A673 (cell line): ENCODE measurements around the gene GALNTL6. TPM values are rescaled to one million over a fixed set of nuclear protein-coding genes. Genes with fewer than 3 reads are reported as not detected.

Experiments used
- BruUV-seq: library from RNA; stranded (reverse); fragments of 400-500 nt; replicated peaks from 2 replicates; lab custom pipeline; 2021; lab: Mats Ljungman, UMichigan
- CTCF ChIA-PET: fragments of 300-600 bp; sonication (Branson Sonifier 250); formaldehyde crosslinking; loops from one replicate; lab custom pipeline; 2022; ENCODE audit warnings: antibody characterized with exemption; lab: Charles Lee
- POLR2A ChIA-PET: fragments of 300-600 bp; sonication (Branson Sonifier 250); formaldehyde crosslinking; loops from one replicate; lab custom pipeline; 2022; ENCODE audit warnings: antibody characterized with exemption; ENCODE audit not compliant: low non-redundant PET; lab: Charles Lee
- DNase-seq: peaks from one replicate; pipeline ENCODE4 v3.0.0-alpha.2; 2015; ENCODE audit warnings: low spot score
- H3K27ac ChIP-seq: fragments of 200-600 bp; sonication (generic); 2 replicates; pipeline ENCODE4 v1.5.1; 2016; ENCODE audit warnings: mixed run types, low read depth, mild to moderate bottlenecking, mixed read lengths, antibody characterized with exemption, low read length; ENCODE audit not compliant: poor library complexity, severe bottlenecking
- H3K27me3 ChIP-seq: fragments of 200-600 bp; sonication (generic); replicated peaks from 2 replicates; pipeline ENCODE4 v1.6.1; 2017; ENCODE audit warnings: mixed run types, low read depth, mild to moderate bottlenecking, mixed read lengths, antibody characterized with exemption, low read length; ENCODE audit not compliant: insufficient read depth, poor library complexity
- H3K36me3 ChIP-seq: fragments of 200-600 bp; sonication (generic); 2 replicates; pipeline ENCODE4 v1.6.1; 2016; ENCODE audit warnings: mixed run types, mild to moderate bottlenecking, mixed read lengths, antibody characterized with exemption, low read length; ENCODE audit not compliant: insufficient read depth, poor library complexity, severe bottlenecking
- H3K4me1 ChIP-seq: fragments of 200-600 bp; sonication (generic); 2 replicates; pipeline ENCODE4 v1.6.1; 2017; ENCODE audit warnings: mixed run types, mild to moderate bottlenecking, mixed read lengths, antibody characterized with exemption, low read length; ENCODE audit not compliant: insufficient read depth, poor library complexity, severe bottlenecking
- H3K4me3 ChIP-seq: fragments of 200-600 bp; sonication (generic); 2 replicates; pipeline ENCODE4 v1.5.1; 2016; ENCODE audit warnings: low read depth, mixed run types, mild to moderate bottlenecking, mixed read lengths, low read length; ENCODE audit not compliant: poor library complexity, severe bottlenecking
- H3K9me3 ChIP-seq: fragments of 200-600 bp; sonication (generic); 2 replicates; pipeline ENCODE4 v1.6.1; 2016; ENCODE audit warnings: mixed run types, low read depth, mild to moderate bottlenecking, mixed read lengths, antibody characterized with exemption, low read length; ENCODE audit not compliant: poor library complexity, severe bottlenecking
- CTCF ChIP-seq: fragments of 300-800, 200-600 bp; sonication (generic); conservative IDR thresholded peaks from 2 replicates; pipeline ENCODE4 v1.5.1; 2017; ENCODE audit warnings: low read depth, mild to moderate bottlenecking, antibody characterized with exemption, low read length, moderate library complexity, mixed read lengths
- EZH2 ChIP-seq: fragments of 200-600 bp; sonication (generic); IDR thresholded peaks from 2 replicates; pipeline ENCODE4 v1.6.1; 2017; ENCODE audit warnings: borderline replicate concordance, low read depth, mild to moderate bottlenecking, mixed read lengths, antibody characterized with exemption, low read length; ENCODE audit not compliant: poor library complexity, severe bottlenecking
- intact Hi-C: fragments of 100-400 bp; cut with micrococcal nuclease; formaldehyde crosslinking; loops from one replicate; pipeline ENCODE4 v1.10.0; 2022; ENCODE audit not compliant: unreplicated experiment
- total RNA-seq: library from RNA; stranded (reverse); gene quantifications from 2 replicates; pipeline ENCODE4 v1.2.3, GENCODE V29; 2021

GALNTL6 gene
- total RNA-seq, 1 experiment from 2014 or later, result 0.30 TPM

- intact Hi-C loops, result no loop called here
- Histone ChIP-seq H3K9me3 (no peaks in the 10 kb centered on the region), H3K4me1 (no peaks in the 10 kb centered on the region), H3K27me3 (peaks cover 6% of the 10 kb centered on the region), H3K27ac (no peak overlapping the region), H3K4me3 (no peak overlapping the region), H3K36me3 (no peaks in the 10 kb centered on the region)
- DNase-seq, result no peak
- CTCF ChIA-PET, result no interaction called here
- POLR2A ChIA-PET, result no interaction called here
- BruUV-seq, result no TSS peak
- TF ChIP-seq CTCF (no peak), EZH2 (no peak)
These were observed 806.0 kb downstream of the GALNTL6 start for GRCh38 chr4:172619218-172619617.

GRCh38 chr4:172619798-172620197, 806.6 kb downstream of the GALNTL6 start:
- ChIA-PET CTCF (no interaction called here), POLR2A (no interaction called here)
- H3K4me3 ChIP-seq, result no peak overlapping the region
- H3K4me1 ChIP-seq, result no peaks in the 10 kb centered on the region
- no peak for DNase-seq
- no peak overlapping the region for H3K27ac ChIP-seq
- TF ChIP-seq CTCF (no peak), EZH2 (no peak)
- intact Hi-C loops, result no loop called here
- no peaks in the 10 kb centered on the region for H3K9me3 ChIP-seq
- no TSS peak for BruUV-seq
- H3K36me3 ChIP-seq, result no peaks in the 10 kb centered on the region
- peaks cover 6% of the 10 kb centered on the region for H3K27me3 ChIP-seq

GRCh38 chr4:172628263-172628662, 815.1 kb downstream of the GALNTL6 start:
- H3K4me1 ChIP-seq, result no peaks in the 10 kb centered on the region
- DNase-seq, result no peak
- no TSS peak for BruUV-seq
- ChIA-PET POLR2A (no interaction called here), CTCF (no interaction called here)
- H3K9me3 ChIP-seq, result no peaks in the 10 kb centered on the region
- intact Hi-C loops, result no loop called here
- TF ChIP-seq CTCF (no peak), EZH2 (no peak)
- H3K27ac ChIP-seq, result no peak overlapping the region
- H3K27me3 ChIP-seq, result peaks cover 6% of the 10 kb centered on the region
- no peak overlapping the region for H3K4me3 ChIP-seq
- H3K36me3 ChIP-seq, result no peaks in the 10 kb centered on the region
